Muscle of leg (tissue), 11 donors: Measurements from ENCODE around the gene FAM25G. TPM values are rescaled to one million over a fixed set of nuclear protein-coding genes. Genes with fewer than 3 reads are reported as not detected.
"Not testable (repeated sequence)": the region's sequence is repeated elsewhere in the genome, so short reads cannot be mapped to it uniquely, and the experiment has no call there.

Experiments used
- DNase-seq: peaks from one replicate; pipeline ENCODE4 v3.0.0; 2013
- H3K27ac ChIP-seq: one replicate; pipeline ENCODE4 v1.5.1; 2013; ENCODE audit warnings: mild to moderate bottlenecking, low read length, control low read depth
- H3K27me3 ChIP-seq: one replicate; pipeline ENCODE4 v1.6.1; 2013; ENCODE audit warnings: low read length; ENCODE audit not compliant: control insufficient read depth, insufficient read depth
- H3K36me3 ChIP-seq: one replicate; pipeline ENCODE4 v1.6.1; 2013; ENCODE audit warnings: low read length; ENCODE audit not compliant: control insufficient read depth, insufficient read depth
- H3K4me1 ChIP-seq: one replicate; pipeline ENCODE4 v1.6.1; 2013; ENCODE audit warnings: low read length; ENCODE audit not compliant: control insufficient read depth, insufficient read depth
- H3K4me3 ChIP-seq: one replicate; pipeline ENCODE4 v1.5.1; 2013; ENCODE audit warnings: low read length, control low read depth
- H3K9me3 ChIP-seq: replicated peaks from 2 replicates; pipeline ENCODE4 v1.6.1; 2013; ENCODE audit warnings: low read depth, low read length; ENCODE audit not compliant: control insufficient read depth
- WGBS: methylation state at CpG from one replicate; pipeline ENCODE4 v1.1.5; 2013; ENCODE audit warnings: missing lambda C conversion rate; ENCODE audit not compliant: insufficient coverage; 5-methylcytosine and 5-hydroxymethylcytosine counted together
- polyA plus RNA-seq, 8 donors: library from polyadenylated mRNA; unstranded; fragments of 120-200 nt; gene quantifications; one replicate each; pipeline versions ENCODE4 v1.2.1 to v1.2.3, GENCODE V29; 2013; ENCODE audit warnings: inconsistent platforms in 1 of 8, low replicate concordance in 1 of 8; ENCODE audit not compliant: insufficient read length in 8 of 8, insufficient read depth in 1 of 8
- total RNA-seq: library from RNA; stranded (reverse); fragments of 120-200 nt; gene quantifications from one replicate; pipeline ENCODE4 v1.2.4, GENCODE V29; 2013

The FAM25G gene
- total and polyA plus RNA-seq, 9 donors, result not detected

DNA sequence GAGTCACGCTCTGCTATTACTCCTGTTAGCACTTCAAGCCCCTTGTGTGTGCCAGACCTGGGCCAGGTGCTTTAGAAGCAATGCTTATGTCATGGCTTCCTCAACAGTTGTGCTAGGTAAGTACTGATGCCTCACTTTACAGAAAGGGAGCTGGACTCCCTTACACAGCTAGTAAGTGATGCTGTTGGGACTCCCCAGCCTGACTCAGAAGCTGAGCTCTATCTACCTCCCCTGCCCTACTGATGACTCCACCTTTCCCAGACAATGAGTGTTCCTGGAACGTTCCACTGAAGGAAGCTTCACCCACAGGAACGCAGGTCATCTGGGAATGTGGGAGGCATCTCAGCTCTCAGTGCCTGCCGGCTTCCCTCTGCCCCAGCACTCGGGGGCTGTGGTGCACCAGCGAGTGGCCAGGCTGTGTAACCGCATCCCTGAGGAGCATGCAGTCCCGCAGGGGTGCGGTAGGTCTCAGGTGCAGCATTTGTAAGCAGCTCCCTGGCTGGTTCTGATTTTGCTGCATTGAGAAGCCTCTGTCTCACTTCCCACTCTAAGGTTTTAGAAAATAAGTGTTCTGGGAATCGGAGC, 10.2 kb downstream of the FAM25G start:
- not testable (repeated sequence) for H3K36me3 ChIP-seq, DNase-seq, H3K27ac ChIP-seq, H3K9me3 ChIP-seq, H3K4me3 ChIP-seq, H3K4me1 ChIP-seq, H3K27me3 ChIP-seq
- WGBS, result no CpG with 5 or more reads among the region's 10 CpGs

DNA sequence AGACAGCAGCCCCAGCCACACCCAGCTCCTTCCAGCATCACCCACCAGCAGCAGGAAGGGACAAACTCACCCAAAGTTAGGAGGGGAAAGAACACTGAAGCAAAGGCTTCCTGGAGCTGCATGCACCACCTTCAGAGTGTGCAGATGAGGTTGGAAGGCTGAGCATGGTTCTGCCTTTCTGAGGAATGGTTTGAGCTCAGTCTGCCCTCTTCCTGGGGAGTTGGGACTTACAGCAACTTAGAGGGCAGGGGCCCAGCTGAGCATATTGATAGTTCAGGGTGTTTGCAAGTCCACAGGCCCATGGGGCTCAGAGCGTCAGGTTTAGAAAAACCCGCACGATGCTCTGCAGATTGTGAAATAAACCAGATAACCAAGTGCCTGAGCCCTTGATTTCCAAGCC, 11.4 kb downstream of the FAM25G start:
- not testable (repeated sequence) for H3K9me3 ChIP-seq, H3K36me3 ChIP-seq, H3K27me3 ChIP-seq, DNase-seq, H3K4me3 ChIP-seq, H3K4me1 ChIP-seq, H3K27ac ChIP-seq
- WGBS, result no CpG with 5 or more reads among the region's 3 CpGs

- H3K27ac ChIP-seq, result not testable (repeated sequence)
- no CpG with 5 or more reads among the region's 5 CpGs for whole genome bisulfite sequencing
Measured at GRCh38 chr10:47478114-47478513, 13.4 kb downstream of the FAM25G start.

DNA sequence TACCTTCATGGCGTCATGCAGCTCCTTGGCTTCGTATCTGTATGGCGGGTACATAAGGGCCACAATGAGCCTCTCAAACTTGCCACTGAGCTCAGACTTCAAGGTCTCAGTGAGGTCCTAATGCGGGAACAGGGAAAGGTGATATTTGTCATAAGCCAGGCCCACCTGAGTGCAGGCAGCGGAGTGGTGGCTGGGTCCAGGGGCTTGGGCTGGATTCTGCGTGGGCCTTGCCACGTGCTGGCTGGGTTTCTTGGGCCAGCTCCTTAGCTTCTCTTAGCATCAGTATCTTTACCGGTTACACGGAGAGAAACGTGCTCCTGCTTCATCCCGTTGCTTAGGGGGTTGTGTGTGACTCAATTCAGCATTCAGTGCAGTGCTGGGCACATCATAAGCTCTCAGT, 14.4 kb downstream of the FAM25G start:
- H3K4me1 ChIP-seq, H3K4me3 ChIP-seq, DNase-seq, H3K27me3 ChIP-seq, H3K36me3 ChIP-seq, H3K27ac ChIP-seq, H3K9me3 ChIP-seq: not testable (repeated sequence)
- no CpG with 5 or more reads among the region's 11 CpGs for WGBS

More at GRCh38 chr10:47478114-47478513, 13.4 kb downstream of the FAM25G start:
- not testable (repeated sequence) for H3K27me3 ChIP-seq, H3K36me3 ChIP-seq, H3K4me1 ChIP-seq, DNase-seq, H3K9me3 ChIP-seq, H3K4me3 ChIP-seq

- H3K36me3 ChIP-seq, result not testable (repeated sequence)
Measured at GRCh38 chr10:47475101-47475500, 16.4 kb downstream of the FAM25G start.

DNA sequence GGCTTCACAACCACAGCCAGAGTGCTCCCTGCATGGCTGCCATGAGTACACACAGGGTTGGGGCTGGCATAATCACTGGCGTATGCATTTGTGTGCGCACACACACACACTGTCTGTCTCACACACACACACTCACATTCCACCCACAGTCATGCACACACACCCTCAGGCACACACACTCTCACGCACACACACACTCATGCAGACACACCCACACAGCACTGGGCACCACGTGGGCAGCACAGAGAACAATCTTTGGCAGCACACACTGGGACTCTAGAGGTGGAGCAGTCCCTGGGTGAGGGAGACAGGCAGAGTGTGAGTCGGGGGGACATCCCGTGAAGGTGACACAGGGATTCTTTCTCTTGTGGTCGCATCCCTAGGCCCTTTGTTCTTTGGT, 18.0 kb downstream of the FAM25G start:
- WGBS, result no CpG with 5 or more reads among the region's 7 CpGs
- not testable (repeated sequence) for H3K27me3 ChIP-seq, H3K4me3 ChIP-seq, DNase-seq, H3K4me1 ChIP-seq, H3K36me3 ChIP-seq, H3K9me3 ChIP-seq, H3K27ac ChIP-seq

More at GRCh38 chr10:47475101-47475500, 16.4 kb downstream of the FAM25G start:
- not testable (repeated sequence) for H3K27ac ChIP-seq, DNase-seq, H3K4me1 ChIP-seq, H3K4me3 ChIP-seq, H3K9me3 ChIP-seq, H3K27me3 ChIP-seq
- WGBS, result no CpG with 5 or more reads among the region's 5 CpGs

- no CpG with 5 or more reads among the region's 3 CpGs for WGBS
- H3K27me3 ChIP-seq, DNase-seq, H3K27ac ChIP-seq, H3K36me3 ChIP-seq, H3K4me1 ChIP-seq, H3K9me3 ChIP-seq, H3K4me3 ChIP-seq: not testable (repeated sequence)
Measured at GRCh38 chr10:47472647-47473046, 18.9 kb downstream of the FAM25G start.

DNA sequence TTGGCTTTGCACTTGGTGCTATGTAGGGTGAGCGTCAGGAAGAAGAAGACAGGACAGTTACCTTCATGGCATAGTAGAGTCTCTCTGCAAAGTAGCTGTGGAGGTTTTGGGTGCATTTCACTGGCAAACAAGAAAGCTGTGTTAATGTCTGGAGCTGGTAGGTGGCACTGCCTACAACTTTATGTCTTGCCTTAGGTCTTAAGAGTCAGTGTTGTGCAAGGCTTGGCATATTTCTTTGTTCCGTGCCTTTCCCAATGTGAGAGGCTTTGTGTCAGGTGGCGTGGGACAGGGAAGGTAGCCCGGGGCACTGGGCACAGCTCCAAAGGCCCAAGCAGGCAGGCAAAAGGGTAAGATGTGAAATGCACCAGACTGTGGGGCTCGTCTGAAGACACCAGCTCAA, 19.4 kb downstream of the FAM25G start:
- H3K9me3 ChIP-seq, H3K4me1 ChIP-seq, H3K27ac ChIP-seq, H3K36me3 ChIP-seq, H3K27me3 ChIP-seq, DNase-seq, H3K4me3 ChIP-seq: not testable (repeated sequence)
- WGBS, result no CpG with 5 or more reads among the region's 5 CpGs

DNA sequence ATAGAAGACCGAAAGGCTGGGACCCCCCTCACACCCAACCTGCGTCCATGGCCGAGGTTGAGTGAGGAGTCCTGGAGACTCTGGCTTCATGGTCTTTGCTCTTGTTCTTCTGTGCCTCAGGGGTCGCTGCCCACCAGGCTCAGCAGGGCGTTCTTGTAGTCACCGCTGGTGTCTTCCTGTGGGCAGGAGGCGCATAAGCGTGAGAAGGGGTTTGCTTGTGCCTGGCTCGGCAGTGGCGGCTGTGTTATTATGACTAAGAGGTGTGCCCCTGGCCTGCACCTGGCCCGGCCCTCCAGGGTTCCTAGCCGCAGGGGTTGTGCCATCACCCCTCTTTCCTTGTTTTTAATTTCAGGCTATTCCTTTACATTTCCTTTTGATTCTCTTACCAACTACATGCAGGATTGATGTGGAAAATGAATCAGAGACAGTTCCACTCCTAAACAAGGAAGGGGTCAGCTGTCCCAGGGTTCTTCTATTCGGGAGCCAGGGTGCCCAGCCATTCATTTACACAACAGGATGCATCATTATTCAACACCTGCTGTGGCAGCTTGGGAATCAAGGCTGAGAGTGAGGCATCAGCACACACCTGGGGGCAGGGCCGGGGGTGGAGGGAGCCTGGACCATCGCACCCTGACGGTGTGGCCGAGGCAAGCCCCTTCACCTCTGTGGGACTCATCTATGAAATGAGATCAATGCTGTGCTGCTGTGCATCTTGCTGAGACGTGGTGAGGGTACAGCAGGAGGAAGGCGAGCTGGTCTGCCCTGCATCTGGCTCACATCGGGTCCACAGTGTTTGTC, 22.6 kb downstream of the FAM25G start:
- WGBS, result 90% methylated on average over 2 of the region's 20 CpGs
- not testable (repeated sequence) for H3K27me3 ChIP-seq, H3K4me1 ChIP-seq, H3K4me3 ChIP-seq, H3K36me3 ChIP-seq, H3K27ac ChIP-seq, DNase-seq, H3K9me3 ChIP-seq

GRCh38 chr10:47467957-47468356, 23.5 kb downstream of the FAM25G start:
- H3K4me1 ChIP-seq, H3K36me3 ChIP-seq, DNase-seq, H3K9me3 ChIP-seq, H3K27me3 ChIP-seq, H3K4me3 ChIP-seq, H3K27ac ChIP-seq: not testable (repeated sequence)
- no CpG with 5 or more reads among the region's 7 CpGs for WGBS
